Cardiac fibroblast (primary cell): ENCODE results near the gene RRM1.
"Not testable (repeated sequence)": the region's sequence is repeated elsewhere in the genome, so short reads cannot be mapped to it uniquely, and the experiment has no call there.

ENCODE experiments used
- DNase-seq, 2 donors: peaks; one replicate each; pipeline versions ENCODE4 v3.0.0 to v3.0.0-alpha.2; 2010; ENCODE audit warnings: low read depth in 2 of 2
- H3K4me3 ChIP-seq, 2 donors: replicated peaks in 1 of 2; 1 replicate in 1 of 2; 2 replicates in 1 of 2; pipeline ENCODE4 v1.5.1; 2011; ENCODE audit warnings: low read depth in 2 of 2, low read length in 2 of 2, mild to moderate bottlenecking in 2 of 2, moderate library complexity in 1 of 2
- CTCF ChIP-seq: IDR thresholded peaks from one replicate; pipeline ENCODE4 v1.5.1; 2011; ENCODE audit warnings: low read depth, mild to moderate bottlenecking, low read length, inconsistent platforms

RRM1 gene

GRCh38 chr11:4154503-4154902 lies 59.9 kb downstream of the RRM1 start:
- H3K4me3 ChIP-seq = no peak overlapping the region
- TF ChIP-seq CTCF = no peak
- DNase-seq = no peak

GRCh38 chr11:4156571-4156970 lies 62.0 kb downstream of the RRM1 start:
- H3K4me3 ChIP-seq = no peak overlapping the region
- TF ChIP-seq CTCF = no peak

GRCh38 chr11:4158818-4159217 lies 64.2 kb downstream of the RRM1 start:
- DNase-seq, H3K4me3 ChIP-seq: not testable (repeated sequence)

More at GRCh38 chr11:4156571-4156970, 62.0 kb downstream of the RRM1 start:
- DNase-seq = no peak

- TF ChIP-seq CTCF = no peak
- DNase-seq = no peak
- no peak overlapping the region for H3K4me3 ChIP-seq
Observed at GRCh38 chr11:4161305-4161704, 66.7 kb downstream of the RRM1 start.

GRCh38 chr11:4164884-4165590 lies 70.4 kb downstream of the RRM1 start:
- H3K4me3 ChIP-seq = no peak overlapping the region
- DNase-seq = no peak
- TF ChIP-seq CTCF = no peak

GRCh38 chr11:4167292-4167691 lies 72.7 kb downstream of the RRM1 start:
- no peak for DNase-seq
- no peak overlapping the region for H3K4me3 ChIP-seq
- TF ChIP-seq CTCF = no peak

GRCh38 chr11:4167758-4168157 lies 73.2 kb downstream of the RRM1 start:
- no peak for TF ChIP-seq CTCF
- no peak overlapping the region for H3K4me3 ChIP-seq
- no peak for DNase-seq

- not testable (repeated sequence) for H3K4me3 ChIP-seq, DNase-seq
Observed at GRCh38 chr11:4175620-4176350, 81.2 kb downstream of the RRM1 start.
